ENCODE results near the gene IL17RE. TPM values are rescaled to one million over a fixed set of nuclear protein-coding genes. Genes with fewer than 3 reads are reported as not detected.
A peak's percentile ranks its signal among the peaks of the same experiment; 100 is the strongest.
"Not testable (repeated sequence)": the region's sequence is repeated elsewhere in the genome, so short reads cannot be mapped to it uniquely, and the experiment has no call there.

IL17RE gene, protein sequence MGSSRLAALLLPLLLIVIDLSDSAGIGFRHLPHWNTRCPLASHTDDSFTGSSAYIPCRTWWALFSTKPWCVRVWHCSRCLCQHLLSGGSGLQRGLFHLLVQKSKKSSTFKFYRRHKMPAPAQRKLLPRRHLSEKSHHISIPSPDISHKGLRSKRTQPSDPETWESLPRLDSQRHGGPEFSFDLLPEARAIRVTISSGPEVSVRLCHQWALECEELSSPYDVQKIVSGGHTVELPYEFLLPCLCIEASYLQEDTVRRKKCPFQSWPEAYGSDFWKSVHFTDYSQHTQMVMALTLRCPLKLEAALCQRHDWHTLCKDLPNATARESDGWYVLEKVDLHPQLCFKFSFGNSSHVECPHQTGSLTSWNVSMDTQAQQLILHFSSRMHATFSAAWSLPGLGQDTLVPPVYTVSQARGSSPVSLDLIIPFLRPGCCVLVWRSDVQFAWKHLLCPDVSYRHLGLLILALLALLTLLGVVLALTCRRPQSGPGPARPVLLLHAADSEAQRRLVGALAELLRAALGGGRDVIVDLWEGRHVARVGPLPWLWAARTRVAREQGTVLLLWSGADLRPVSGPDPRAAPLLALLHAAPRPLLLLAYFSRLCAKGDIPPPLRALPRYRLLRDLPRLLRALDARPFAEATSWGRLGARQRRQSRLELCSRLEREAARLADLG
- total RNA-seq (1 to 10 TPM in 1 of 2 experiments, under 1 TPM in 1; 0.47 to 1.2 TPM), polyA plus RNA-seq (1.2 TPM)

GRCh38 chr3:9902372-9903237 is at the start of gene IL17RE:
Gene IL17RE (plus strand): TSS chr3:9902848. CDS start chr3:9902933, 85 bp downstream.
- H3K4me3 Mint-ChIP-seq, result peak within 1 kb of the TSS; percentile 52 to 88 (median 82)
- H3K27ac ChIP-seq (ENCODE audit: low read depth, low read length), result no peak within 1 kb of the TSS

DNA sequence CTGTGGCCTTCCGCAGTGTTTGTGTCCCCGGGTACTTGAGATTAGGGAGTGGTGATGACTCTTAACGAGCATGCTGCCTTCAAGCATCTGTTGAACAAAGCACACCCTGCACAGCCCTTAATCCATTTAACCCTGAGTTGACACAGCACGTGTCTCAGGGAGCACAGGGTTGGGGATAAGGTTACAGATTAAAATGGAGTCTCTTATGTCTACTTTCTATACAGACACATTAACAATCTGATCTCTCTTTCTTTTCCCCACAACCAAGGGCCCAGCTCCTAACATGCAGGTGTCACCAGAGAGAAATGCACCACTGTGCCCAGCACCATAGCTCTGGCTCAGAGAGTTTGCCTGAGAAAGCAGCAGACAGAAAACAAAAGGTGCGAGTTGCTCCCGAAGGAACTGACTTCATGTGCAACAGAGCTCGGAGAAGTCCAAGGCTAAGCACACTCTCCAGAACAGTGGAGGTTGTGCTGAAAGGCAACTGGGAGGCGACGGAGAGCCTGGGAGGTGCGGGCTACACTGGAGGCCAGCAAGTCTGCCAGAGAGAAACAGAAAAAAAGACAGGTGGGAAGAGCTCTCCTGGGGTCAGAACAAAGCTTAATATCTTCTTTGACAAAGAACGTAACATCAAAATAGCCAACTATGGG is 48.2 kb upstream of the IL17RE start:
- H3K9me3 Mint-ChIP-seq; DNase-seq; H3K36me3 ChIP-seq (ENCODE audit: insufficient read depth, low read length); H3K4me3 ChIP-seq (ENCODE audit: low read length); H3K4me1 ChIP-seq (ENCODE audit: insufficient read depth, low read length); H3K27ac Mint-ChIP-seq; H3K9me3 ChIP-seq (ENCODE audit: low read length); H3K27me3 ChIP-seq (ENCODE audit: insufficient read depth, low read length, poor library complexity, severe bottlenecking); POLR2A ChIA-PET; H3K27ac ChIP-seq (ENCODE audit: low read depth, low read length); H3K36me3 Mint-ChIP-seq: not testable (repeated sequence)
- CTCF ChIA-PET, result interaction anchor here (1.1 kb wide), 1 partner anchor 11 kb away, joined by 5 read pairs; the partner anchor contains the start of gene RPUSD3
- peaks cover 4 to 13% of the 10 kb centered on the region in 2 donors for H3K27me3 Mint-ChIP-seq
- H3K4me1 Mint-ChIP-seq, result peaks cover 3 to 11% (median 11%) of the 10 kb centered on the region in 3 donors
- peak overlapping the region in 2 of 7 donors; percentile 9 to 13 for H3K4me3 Mint-ChIP-seq

More at GRCh38 chr3:9902372-9903237, at the start of gene IL17RE:
- DNase-seq, result no peak
- Mint-ChIP-seq H3K27ac (peak within 1 kb of the TSS; percentile 22 to 94 (median 84)), H3K27me3 (no peaks in the 10 kb centered on the region), H3K9me3 (no peaks in the 10 kb centered on the region), H3K4me1 (peaks cover 18 to 37% (median 29%) of the 10 kb centered on the region in 3 donors), H3K36me3 (no peaks in the 10 kb centered on the region)
- no peaks in the 10 kb centered on the region for H3K36me3 ChIP-seq (ENCODE audit: insufficient read depth, low read length)
- ChIA-PET POLR2A (interaction anchor here (0.5 to 1.5 kb wide), 2 partner anchors 11 to 270 kb away, joined by 6 to 8 read pairs; no protein-coding TSS in a partner anchor), CTCF (interaction anchor here (0.6 to 2.1 kb wide), 2 partner anchors 30 to 151 kb away, joined by 3 to 5 read pairs; no protein-coding TSS in a partner anchor)
- no peak within 1 kb of the TSS for H3K4me3 ChIP-seq (ENCODE audit: low read length)
- H3K27me3 ChIP-seq (ENCODE audit: insufficient read depth, low read length, poor library complexity, severe bottlenecking), result no peaks in the 10 kb centered on the region
- peaks cover 19% of the 10 kb centered on the region for H3K4me1 ChIP-seq (ENCODE audit: insufficient read depth, low read length)
- no peaks in the 10 kb centered on the region for H3K9me3 ChIP-seq (ENCODE audit: low read length)

- Histone ChIP-seq H3K9me3 (ENCODE audit: low read length) (no peaks in the 10 kb centered on the region), H3K27ac (ENCODE audit: low read depth, low read length) (no peak overlapping the region), H3K4me3 (ENCODE audit: low read length) (no peak overlapping the region), H3K27me3 (ENCODE audit: insufficient read depth, low read length, poor library complexity, severe bottlenecking) (no peaks in the 10 kb centered on the region), H3K36me3 (ENCODE audit: insufficient read depth, low read length) (no peaks in the 10 kb centered on the region), H3K4me1 (ENCODE audit: insufficient read depth, low read length) (no peaks in the 10 kb centered on the region)
- H3K4me1 Mint-ChIP-seq, result peaks cover 3 to 11% (median 11%) of the 10 kb centered on the region in 3 donors
- no peak overlapping the region for H3K4me3 Mint-ChIP-seq
- H3K9me3 Mint-ChIP-seq, result no peaks in the 10 kb centered on the region
- no peak overlapping the region for H3K27ac Mint-ChIP-seq
- ChIA-PET CTCF (no interaction called here), POLR2A (no interaction called here)
- H3K36me3 Mint-ChIP-seq, result no peaks in the 10 kb centered on the region
- H3K27me3 Mint-ChIP-seq, result peaks cover 4 to 13% of the 10 kb centered on the region in 2 donors
- no peak for DNase-seq
These were observed 47.1 kb upstream of the IL17RE start for GRCh38 chr3:9855594-9855993.

DNA sequence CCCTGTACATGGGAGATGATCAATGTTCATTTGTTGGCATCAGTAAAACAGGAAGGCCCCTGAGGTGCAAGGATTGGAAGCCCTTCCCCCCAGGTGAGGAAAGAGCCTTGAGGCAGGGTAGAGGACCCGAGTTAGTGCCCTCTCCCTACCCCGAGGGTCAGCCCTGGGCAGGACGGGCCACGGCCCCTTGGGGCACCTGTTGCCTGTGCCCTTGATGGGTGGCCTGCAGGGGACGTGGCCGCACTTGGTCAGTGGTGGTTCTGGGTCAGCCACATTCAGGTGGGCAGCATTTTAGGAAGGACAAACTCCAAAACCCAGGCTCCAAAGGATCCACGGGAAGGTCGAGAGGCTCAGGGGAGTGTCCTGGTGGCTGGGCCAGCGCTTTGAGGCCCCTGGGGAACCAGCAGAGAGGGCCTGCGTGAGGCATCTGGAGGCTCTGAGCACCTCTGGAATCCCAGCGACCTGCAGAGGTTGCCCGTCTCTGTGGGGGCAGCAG is 43.1 kb upstream of the IL17RE start:
- Mint-ChIP-seq H3K4me3 (no peak overlapping the region), H3K9me3 (no peaks in the 10 kb centered on the region), H3K27me3 (peaks cover 10 to 13% of the 10 kb centered on the region in 2 donors), H3K36me3 (no peaks in the 10 kb centered on the region), H3K4me1 (peaks cover 0 to 6% (median 4%) of the 10 kb centered on the region in 3 donors), H3K27ac (no peak overlapping the region)
- Histone ChIP-seq H3K9me3 (ENCODE audit: low read length) (no peaks in the 10 kb centered on the region), H3K4me1 (ENCODE audit: insufficient read depth, low read length) (no peaks in the 10 kb centered on the region), H3K27ac (ENCODE audit: low read depth, low read length) (no peak overlapping the region), H3K36me3 (ENCODE audit: insufficient read depth, low read length) (no peaks in the 10 kb centered on the region), H3K27me3 (ENCODE audit: insufficient read depth, low read length, poor library complexity, severe bottlenecking) (no peaks in the 10 kb centered on the region), H3K4me3 (ENCODE audit: low read length) (no peak overlapping the region)
- DNase-seq, result no peak
- POLR2A ChIA-PET, result no interaction called here
- CTCF ChIA-PET, result no interaction called here

DNA sequence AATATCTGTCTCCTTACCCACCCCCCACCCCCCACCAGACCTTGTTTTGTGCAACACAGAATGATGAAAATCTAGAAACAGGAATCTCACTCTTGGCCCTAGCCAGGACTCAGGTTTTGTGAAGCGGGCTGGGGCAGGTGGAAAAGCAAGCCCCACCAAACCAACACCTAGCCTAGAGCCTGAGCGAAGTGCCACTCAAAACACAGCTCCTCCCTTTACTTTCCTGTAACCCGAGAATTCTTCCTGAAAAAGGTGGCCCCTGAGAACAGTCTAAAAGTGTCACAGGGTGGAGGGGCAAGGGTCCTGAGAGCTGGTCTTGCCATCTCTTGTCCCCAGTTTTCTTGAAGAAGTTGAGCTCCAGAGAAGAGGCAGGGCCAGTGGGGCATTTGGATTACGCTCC is 41.4 kb upstream of the IL17RE start:
- Histone ChIP-seq H3K27ac (ENCODE audit: low read depth, low read length) (no peak overlapping the region), H3K4me1 (ENCODE audit: insufficient read depth, low read length) (no peaks in the 10 kb centered on the region), H3K27me3 (ENCODE audit: insufficient read depth, low read length, poor library complexity, severe bottlenecking) (no peaks in the 10 kb centered on the region), H3K4me3 (ENCODE audit: low read length) (no peak overlapping the region), H3K9me3 (ENCODE audit: low read length) (no peaks in the 10 kb centered on the region), H3K36me3 (ENCODE audit: insufficient read depth, low read length) (no peaks in the 10 kb centered on the region)
- H3K9me3 Mint-ChIP-seq, result no peaks in the 10 kb centered on the region
- peaks cover 10 to 11% of the 10 kb centered on the region in 2 donors for H3K27me3 Mint-ChIP-seq
- no peaks in the 10 kb centered on the region for H3K36me3 Mint-ChIP-seq
- DNase-seq, result no peak
- ChIA-PET POLR2A (no interaction called here), CTCF (no interaction called here)
- no peak overlapping the region for H3K4me3 Mint-ChIP-seq
- peaks cover 0 to 6% (median 1%) of the 10 kb centered on the region in 3 donors for H3K4me1 Mint-ChIP-seq
- no peak overlapping the region for H3K27ac Mint-ChIP-seq

GRCh38 chr3:9861626-9862130 is 41.0 kb upstream of the IL17RE start:
- no peaks in the 10 kb centered on the region for H3K9me3 Mint-ChIP-seq
- H3K27ac Mint-ChIP-seq, result no peak overlapping the region
- no peak overlapping the region for H3K4me3 ChIP-seq (ENCODE audit: low read length)
- DNase-seq, result no peak
- no peaks in the 10 kb centered on the region for H3K4me1 ChIP-seq (ENCODE audit: insufficient read depth, low read length)
- no peaks in the 10 kb centered on the region for H3K36me3 ChIP-seq (ENCODE audit: insufficient read depth, low read length)
- peak overlapping the region in 1 of 7 donors; percentile 5 for H3K4me3 Mint-ChIP-seq
- H3K4me1 Mint-ChIP-seq, result peaks cover 0 to 6% (median 1%) of the 10 kb centered on the region in 3 donors
- CTCF ChIA-PET, result no interaction called here
- POLR2A ChIA-PET, result no interaction called here
- no peak overlapping the region for H3K27ac ChIP-seq (ENCODE audit: low read depth, low read length)
- peaks cover 10 to 11% of the 10 kb centered on the region in 2 donors for H3K27me3 Mint-ChIP-seq
- no peaks in the 10 kb centered on the region for H3K36me3 Mint-ChIP-seq
- H3K27me3 ChIP-seq (ENCODE audit: insufficient read depth, low read length, poor library complexity, severe bottlenecking), result no peaks in the 10 kb centered on the region
- no peaks in the 10 kb centered on the region for H3K9me3 ChIP-seq (ENCODE audit: low read length)

DNA sequence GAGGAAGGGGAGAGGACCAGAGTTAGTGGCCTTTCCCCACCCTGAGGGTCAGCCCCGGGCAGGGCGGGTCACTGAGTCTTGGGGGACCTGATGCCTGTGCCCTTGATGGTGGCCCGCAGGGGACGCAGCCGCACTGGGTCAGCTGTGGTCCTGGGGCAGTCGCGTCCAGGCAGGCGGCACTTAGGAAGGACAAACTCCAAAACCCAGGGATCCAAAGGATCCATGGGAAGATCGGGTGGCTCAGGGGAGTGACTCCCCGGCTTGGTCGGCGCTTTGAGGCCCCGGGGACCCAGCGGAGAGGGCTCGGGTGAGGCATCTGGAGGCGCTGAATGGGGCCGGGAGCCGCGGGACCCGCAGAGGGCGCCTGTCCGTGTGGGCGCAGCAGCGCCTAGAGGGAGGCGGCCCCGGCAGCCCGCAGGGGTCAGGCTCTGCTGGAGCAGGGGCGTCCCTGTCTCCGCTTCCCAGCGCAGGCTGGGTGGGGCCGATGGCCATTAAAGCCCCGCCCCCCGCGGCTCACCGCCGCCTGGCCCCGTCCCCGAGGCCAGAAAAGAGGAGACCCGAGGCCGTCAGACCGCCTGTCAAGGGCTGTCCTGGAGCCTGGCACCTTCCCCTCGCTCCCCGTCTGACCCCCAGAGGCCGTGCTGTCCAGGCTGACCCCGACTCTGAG is 40.1 kb upstream of the IL17RE start:
- DNase-seq, result peak in 1 of 5 donors; percentile 8

More for the DNA sequence above, 40.1 kb upstream of the IL17RE start:
- Mint-ChIP-seq H3K27me3 (peaks cover 10 to 11% of the 10 kb centered on the region in 2 donors), H3K27ac (no peak overlapping the region), H3K9me3 (no peaks in the 10 kb centered on the region), H3K4me3 (peak overlapping the region in 2 of 7 donors; percentile 28 to 29), H3K36me3 (no peaks in the 10 kb centered on the region), H3K4me1 (peaks cover 0 to 6% (median 1%) of the 10 kb centered on the region in 3 donors)
- H3K27me3 ChIP-seq (ENCODE audit: insufficient read depth, low read length, poor library complexity, severe bottlenecking), result no peaks in the 10 kb centered on the region
- ChIA-PET CTCF (no interaction called here), POLR2A (no interaction called here)
- H3K36me3 ChIP-seq (ENCODE audit: insufficient read depth, low read length), result no peaks in the 10 kb centered on the region
- H3K4me1 ChIP-seq (ENCODE audit: insufficient read depth, low read length), result no peaks in the 10 kb centered on the region
- H3K4me3 ChIP-seq (ENCODE audit: low read length), result no peak overlapping the region
- H3K9me3 ChIP-seq (ENCODE audit: low read length), result no peaks in the 10 kb centered on the region
- H3K27ac ChIP-seq (ENCODE audit: low read depth, low read length), result no peak overlapping the region

Data from CD8-positive, alpha-beta memory T cell (primary cell).